Right ventricle myocardium superior (tissue), 1 donor: ENCODE data around the gene HTT-AS. TPM values are rescaled to one million over a fixed set of nuclear protein-coding genes. Genes with fewer than 3 reads are reported as not detected.

Source experiments
- total RNA-seq: library from RNA; stranded (reverse); fragmentation: NEBNext Ultra II Directional; extraction: Animal tissue kit (Norgen Biotek cat#: 25700); gene quantifications from one replicate; pipeline ENCODE4 v1.2.1, GENCODE V29; 2021
- donor health status: DM: no; HTN: yes; CAD: no; lungs with severe emphysema.

Gene HTT-AS
- total RNA-seq, 1 donor from 2014 or later: not detected

Other genes with a start within 250 kb of the HTT-AS start
- 217 TPM for gene ADD1, start 230.7 kb downstream of the HTT-AS start, total RNA-seq
- 20.7 TPM for gene NOP14, start 111.1 kb downstream of the HTT-AS start, total RNA-seq
- 8.8 TPM for gene GRK4, start 111.0 kb downstream of the HTT-AS start, total RNA-seq
- gene HTT, start 143 bp upstream of the HTT-AS start, total RNA-seq: 23.9 TPM
- gene MSANTD1, start 174.6 kb upstream of the HTT-AS start, total RNA-seq: 0.54 TPM
- gene RGS12, start 218.5 kb upstream of the HTT-AS start, total RNA-seq: 15.8 TPM